GM19463 (cell line): Measurements from ENCODE around the gene NEAT1.
A peak's percentile ranks its signal among the peaks of the same experiment; 100 is the strongest.

Source experiments
- ATAC-seq: cut with Tn5 transposase; IDR thresholded peaks from one replicate; pipeline ENCODE4 v1.9.1; 2021; ENCODE audit warnings: mild to moderate bottlenecking, moderate library complexity; ENCODE audit not compliant: unreplicated experiment

NEAT1 gene

DNA sequence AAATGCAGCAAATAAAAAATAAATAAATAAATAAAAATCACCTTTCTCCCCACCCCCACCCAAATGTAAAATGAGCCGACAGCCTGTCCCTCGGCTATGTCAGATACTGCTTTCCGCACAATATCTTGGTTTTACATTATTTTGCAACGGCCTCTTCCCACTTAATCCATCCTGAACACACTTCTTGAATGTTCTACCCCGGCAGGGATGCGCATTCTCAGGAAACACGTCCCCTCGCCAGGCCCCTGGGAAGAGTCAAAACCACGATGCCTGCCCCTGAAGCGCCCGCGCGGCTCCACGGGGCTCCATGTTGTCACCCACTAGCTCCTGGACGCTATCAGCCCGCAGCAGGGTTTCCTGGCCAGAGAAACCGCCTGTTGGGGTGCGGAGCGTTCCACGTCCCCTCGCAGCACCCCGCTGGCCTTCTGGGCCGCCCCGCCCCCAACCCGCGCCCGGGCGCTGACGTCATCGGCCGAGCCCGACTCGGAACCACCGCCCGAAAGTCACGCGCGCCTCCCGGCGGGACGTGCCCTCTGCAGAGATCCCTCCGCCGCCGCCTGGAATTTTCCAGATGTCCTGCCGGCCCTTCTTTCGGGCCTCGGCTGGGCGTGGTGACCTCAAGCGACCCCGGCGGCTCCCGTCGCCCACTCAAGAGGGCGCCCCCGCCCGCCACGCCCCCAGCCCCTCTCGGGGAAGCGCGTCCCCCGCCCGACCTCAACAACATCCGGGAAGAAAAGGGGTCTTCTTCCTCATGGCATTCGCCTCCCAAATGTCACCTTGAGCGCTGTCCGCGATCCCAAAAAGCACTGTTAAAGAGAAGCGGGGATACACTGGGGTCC lies 585 bp upstream of the NEAT1 start:
- ATAC-seq: peak; percentile 22

GRCh38 chr11:65423516-65424204 lies 1.1 kb downstream of the NEAT1 start:
- no peak for ATAC-seq

DNA sequence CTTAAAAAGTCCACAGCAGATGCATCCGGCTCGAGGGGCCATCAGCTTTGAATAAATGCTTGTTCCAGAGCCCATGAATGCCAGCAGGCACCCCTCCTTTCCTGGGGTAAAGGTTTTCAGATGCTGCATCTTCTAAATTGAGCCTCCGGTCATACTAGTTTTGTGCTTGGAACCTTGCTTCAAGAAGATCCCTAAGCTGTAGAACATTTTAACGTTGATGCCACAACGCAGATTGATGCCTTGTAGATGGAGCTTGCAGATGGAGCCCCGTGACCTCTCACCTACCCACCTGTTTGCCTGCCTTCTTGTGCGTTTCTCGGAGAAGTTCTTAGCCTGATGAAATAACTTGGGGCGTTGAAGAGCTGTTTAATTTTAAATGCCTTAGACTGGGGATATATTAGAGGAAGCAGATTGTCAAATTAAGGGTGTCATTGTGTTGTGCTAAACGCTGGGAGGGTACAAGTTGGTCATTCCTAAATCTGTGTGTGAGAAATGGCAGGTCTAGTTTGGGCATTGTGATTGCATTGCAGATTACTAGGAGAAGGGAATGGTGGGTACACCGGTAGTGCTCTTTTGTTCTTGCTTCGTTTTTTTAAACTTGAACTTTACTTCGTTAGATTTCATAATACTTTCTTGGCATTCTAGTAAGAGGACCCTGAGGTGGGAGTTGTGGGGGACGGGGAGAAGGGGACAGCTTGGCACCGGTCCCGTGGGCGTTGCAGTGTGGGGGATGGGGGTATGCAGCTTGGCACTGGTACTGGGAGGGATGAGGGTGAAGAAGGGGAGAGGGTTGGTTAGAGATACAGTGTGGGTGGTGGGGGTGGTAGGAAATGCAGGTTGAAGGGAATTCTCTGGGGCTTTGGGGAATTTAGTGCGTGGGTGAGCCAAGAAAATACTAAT lies 1.9 kb downstream of the NEAT1 start:
- no peak for ATAC-seq

DNA sequence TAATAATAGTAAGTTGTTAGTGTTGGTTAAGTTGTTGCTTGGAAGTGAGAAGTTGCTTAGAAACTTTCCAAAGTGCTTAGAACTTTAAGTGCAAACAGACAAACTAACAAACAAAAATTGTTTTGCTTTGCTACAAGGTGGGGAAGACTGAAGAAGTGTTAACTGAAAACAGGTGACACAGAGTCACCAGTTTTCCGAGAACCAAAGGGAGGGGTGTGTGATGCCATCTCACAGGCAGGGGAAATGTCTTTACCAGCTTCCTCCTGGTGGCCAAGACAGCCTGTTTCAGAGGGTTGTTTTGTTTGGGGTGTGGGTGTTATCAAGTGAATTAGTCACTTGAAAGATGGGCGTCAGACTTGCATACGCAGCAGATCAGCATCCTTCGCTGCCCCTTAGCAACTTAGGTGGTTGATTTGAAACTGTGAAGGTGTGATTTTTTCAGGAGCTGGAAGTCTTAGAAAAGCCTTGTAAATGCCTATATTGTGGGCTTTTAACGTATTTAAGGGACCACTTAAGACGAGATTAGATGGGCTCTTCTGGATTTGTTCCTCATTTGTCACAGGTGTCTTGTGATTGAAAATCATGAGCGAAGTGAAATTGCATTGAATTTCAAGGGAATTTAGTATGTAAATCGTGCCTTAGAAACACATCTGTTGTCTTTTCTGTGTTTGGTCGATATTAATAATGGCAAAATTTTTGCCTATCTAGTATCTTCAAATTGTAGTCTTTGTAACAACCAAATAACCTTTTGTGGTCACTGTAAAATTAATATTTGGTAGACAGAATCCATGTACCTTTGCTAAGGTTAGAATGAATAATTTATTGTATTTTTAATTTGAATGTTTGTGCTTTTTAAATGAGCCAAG lies 2.7 kb downstream of the NEAT1 start:
- ATAC-seq: no peak

DNA sequence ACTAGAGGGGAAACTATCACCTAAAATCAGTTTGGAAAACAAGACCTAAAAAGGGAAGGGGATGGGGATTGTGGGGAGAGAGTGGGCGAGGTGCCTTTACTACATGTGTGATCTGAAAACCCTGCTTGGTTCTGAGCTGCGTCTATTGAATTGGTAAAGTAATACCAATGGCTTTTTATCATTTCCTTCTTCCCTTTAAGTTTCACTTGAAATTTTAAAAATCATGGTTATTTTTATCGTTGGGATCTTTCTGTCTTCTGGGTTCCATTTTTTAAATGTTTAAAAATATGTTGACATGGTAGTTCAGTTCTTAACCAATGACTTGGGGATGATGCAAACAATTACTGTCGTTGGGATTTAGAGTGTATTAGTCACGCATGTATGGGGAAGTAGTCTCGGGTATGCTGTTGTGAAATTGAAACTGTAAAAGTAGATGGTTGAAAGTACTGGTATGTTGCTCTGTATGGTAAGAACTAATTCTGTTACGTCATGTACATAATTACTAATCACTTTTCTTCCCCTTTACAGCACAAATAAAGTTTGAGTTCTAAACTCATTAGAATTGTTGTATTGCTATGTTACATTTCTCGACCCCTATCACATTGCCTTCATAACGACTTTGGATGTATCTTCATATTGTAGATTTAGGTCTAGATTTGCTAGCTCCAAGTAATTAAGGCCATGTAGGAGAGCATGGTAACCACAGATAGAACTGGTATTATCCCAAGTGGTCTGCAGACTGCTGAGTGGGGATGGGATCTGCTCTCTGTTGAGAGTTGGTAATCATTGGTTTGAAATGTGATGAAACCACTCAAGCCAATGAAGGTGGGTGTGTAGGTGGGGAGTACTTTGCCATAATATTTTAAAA lies 3.6 kb downstream of the NEAT1 start:
- ATAC-seq: no peak

GRCh38 chr11:65426839-65427690 lies 4.5 kb downstream of the NEAT1 start:
- no peak for ATAC-seq

GRCh38 chr11:65427691-65428577 lies 5.3 kb downstream of the NEAT1 start:
- ATAC-seq: no peak

DNA sequence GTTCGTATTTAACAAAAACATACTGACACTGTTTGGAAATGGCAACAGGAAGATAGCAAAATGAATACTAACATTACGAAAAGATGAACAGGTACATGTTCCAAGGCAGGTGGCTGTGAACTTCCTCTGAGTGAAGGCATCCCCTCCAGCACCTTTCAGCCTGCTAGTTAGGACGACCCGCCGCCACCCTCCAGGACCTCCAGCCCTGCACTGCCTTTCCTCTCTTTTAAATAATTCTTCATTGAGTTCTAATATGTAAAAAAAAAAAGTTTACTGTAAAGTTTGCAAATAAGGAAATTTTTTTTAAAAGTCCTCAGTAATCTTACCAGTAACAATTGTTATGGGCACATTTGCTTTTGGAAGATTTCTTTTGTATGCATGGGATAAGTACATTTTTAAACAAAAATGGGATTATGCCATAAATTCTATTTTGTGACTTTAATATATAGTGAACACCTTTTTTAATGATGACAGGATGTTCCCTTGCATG lies 6.0 kb downstream of the NEAT1 start:
- no peak for ATAC-seq

- ATAC-seq: no peak
Observed at GRCh38 chr11:65429068-65429681, 6.6 kb downstream of the NEAT1 start.

- no peak for ATAC-seq
Observed at GRCh38 chr11:65429724-65430405, 7.3 kb downstream of the NEAT1 start.

DNA sequence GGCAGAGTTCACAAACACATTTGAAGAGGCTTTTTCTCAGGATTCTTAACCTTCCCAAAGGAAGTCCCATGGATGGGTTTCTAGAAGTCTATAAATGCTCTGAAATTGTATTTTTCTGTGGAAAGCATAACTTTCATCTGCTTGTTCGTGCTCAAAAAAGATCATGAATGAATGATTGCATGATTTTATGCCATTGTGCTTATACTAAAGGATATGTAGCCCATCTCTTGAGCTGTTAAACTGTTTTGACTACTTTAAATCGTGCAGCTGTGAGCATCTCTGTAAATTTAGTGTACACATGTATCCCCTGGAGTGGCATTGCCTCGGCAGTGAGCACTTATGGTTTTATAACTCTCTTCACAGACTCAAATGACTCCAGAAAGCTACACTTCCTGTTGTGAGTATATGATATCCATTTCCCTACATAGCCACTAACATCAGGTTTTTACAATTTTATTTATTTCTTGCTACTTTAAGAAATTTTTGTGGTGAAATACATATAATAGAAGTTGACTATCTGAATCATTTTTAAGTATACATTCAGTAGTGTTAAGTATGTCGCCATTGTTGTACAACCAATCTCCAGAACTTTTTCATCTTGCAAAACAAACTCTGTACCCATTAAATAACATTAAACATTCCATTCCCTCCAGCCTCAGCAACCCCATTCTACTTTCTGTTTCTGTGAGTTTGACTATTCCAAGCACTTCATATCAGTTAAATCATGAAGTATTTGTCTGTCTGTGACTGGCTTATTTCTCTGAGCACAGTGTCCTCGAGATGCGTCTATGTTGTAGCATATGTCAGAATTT lies 8.0 kb downstream of the NEAT1 start:
- no peak for ATAC-seq

- ATAC-seq: no peak
Observed at GRCh38 chr11:65431451-65432099, 9.0 kb downstream of the NEAT1 start.

DNA sequence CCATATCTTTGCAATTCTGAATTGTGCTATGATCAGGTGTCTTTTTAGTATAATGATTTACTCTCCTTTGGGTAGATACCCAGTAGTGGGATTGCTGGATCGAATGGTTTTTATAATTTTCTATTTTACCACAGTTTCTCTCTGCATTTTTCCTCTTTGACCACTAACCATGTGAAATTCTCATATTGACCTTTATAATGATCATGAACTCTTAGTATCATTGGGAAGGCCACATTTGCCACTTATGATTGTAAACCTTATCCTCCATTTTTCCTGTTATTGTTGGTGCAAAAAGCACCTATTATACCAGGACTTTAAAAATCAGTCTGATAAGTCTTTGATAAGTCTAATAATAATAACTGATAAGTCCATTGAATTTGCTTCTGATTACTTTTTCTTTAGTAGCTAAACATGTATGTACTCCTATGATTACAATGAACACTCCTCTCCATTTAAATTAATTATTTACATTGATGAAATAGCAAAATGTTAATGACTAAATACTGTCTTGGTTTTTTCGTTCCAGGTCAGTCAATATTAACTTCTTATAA lies 9.6 kb downstream of the NEAT1 start:
- ATAC-seq: no peak

GRCh38 chr11:65432686-65433582 lies 10.3 kb downstream of the NEAT1 start:
- ATAC-seq: no peak
